T-helper 2 cell treated with Interferon-gamma antibody and Interleukin-4, amounts not matched to agents 5 μg/mL and 100 μg/mL, for 36 hours (primary cell): ENCODE data around the gene SH2D3C.

ENCODE experiments used
- DNase-seq: peaks from one replicate; pipeline ENCODE4 v3.0.0; 2021; ENCODE audit warnings: low spot score
- H3K27ac Mint-ChIP-seq: one replicate; pipeline ENCODE4 v1.8.0; 2021; ENCODE audit warnings: mild to moderate bottlenecking, mixed read lengths
- H3K27me3 Mint-ChIP-seq: one replicate; pipeline ENCODE4 v1.8.0; 2021; ENCODE audit warnings: low read depth, mixed read lengths
- H3K36me3 Mint-ChIP-seq: one replicate; pipeline ENCODE4 v1.8.0; 2021; ENCODE audit warnings: low read depth, mixed read lengths
- H3K4me1 Mint-ChIP-seq: one replicate; pipeline ENCODE4 v1.8.0; 2021; ENCODE audit warnings: low read depth, mixed read lengths
- H3K4me3 Mint-ChIP-seq: one replicate; pipeline ENCODE4 v1.8.0; 2022; ENCODE audit warnings: mild to moderate bottlenecking, moderate library complexity, mixed read lengths
- H3K9me3 Mint-ChIP-seq: one replicate; pipeline ENCODE4 v1.8.0; 2021; ENCODE audit warnings: mixed read lengths

SH2D3C gene, protein sequence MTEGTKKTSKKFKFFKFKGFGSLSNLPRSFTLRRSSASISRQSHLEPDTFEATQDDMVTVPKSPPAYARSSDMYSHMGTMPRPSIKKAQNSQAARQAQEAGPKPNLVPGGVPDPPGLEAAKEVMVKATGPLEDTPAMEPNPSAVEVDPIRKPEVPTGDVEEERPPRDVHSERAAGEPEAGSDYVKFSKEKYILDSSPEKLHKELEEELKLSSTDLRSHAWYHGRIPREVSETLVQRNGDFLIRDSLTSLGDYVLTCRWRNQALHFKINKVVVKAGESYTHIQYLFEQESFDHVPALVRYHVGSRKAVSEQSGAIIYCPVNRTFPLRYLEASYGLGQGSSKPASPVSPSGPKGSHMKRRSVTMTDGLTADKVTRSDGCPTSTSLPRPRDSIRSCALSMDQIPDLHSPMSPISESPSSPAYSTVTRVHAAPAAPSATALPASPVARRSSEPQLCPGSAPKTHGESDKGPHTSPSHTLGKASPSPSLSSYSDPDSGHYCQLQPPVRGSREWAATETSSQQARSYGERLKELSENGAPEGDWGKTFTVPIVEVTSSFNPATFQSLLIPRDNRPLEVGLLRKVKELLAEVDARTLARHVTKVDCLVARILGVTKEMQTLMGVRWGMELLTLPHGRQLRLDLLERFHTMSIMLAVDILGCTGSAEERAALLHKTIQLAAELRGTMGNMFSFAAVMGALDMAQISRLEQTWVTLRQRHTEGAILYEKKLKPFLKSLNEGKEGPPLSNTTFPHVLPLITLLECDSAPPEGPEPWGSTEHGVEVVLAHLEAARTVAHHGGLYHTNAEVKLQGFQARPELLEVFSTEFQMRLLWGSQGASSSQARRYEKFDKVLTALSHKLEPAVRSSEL

DNA sequence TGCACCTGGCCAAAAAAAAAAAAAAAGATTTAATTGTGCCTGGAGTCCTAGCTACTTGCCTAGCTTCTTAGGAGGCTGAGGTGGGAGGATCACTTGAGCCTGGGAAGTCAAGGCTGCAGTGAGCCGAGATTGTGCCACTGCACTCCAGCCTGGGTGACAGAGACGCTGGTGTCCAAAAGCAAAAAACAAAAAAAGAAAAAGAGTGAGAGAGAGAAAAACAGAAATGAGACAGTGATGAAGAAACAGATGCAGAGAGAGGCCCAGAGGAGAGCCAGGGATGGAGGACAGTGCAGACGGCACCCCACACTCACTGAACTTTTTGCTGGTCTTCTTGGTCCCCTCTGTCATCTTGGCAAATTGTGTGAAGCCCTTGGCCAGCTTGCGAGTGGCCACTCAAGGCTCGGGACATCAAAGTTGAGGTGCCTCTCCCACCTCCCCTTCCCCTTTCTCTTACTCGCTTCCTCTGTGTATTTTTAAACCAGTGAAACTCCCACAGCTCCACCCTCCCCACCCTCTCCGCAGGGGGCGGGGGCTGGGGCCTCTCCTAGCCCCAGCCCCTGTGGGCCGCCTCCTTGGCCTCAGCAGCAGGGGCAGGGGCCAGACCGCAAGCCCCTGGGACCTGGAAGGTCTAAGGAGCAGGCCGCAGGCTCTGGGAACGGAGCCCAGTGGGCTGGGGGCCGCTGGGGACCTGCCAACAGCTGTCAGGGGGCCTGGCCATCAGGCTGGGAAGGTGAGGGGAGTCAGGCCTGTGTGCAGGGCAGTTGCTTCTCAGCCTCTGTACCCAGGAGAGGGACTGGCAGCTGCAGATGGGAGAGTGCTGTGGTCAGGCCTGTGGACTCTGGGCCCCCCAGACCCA is at the start of gene SH2D3C:
Gene SH2D3C, minus strand, starts transcription at position 387 of the 856 bp plus-strand sequence. Its CDS starts 39 bp downstream, at position 348.
- H3K36me3 Mint-ChIP-seq, result peaks cover 29% of the 10 kb centered on the region
- DNase-seq, result no peak

DNA sequence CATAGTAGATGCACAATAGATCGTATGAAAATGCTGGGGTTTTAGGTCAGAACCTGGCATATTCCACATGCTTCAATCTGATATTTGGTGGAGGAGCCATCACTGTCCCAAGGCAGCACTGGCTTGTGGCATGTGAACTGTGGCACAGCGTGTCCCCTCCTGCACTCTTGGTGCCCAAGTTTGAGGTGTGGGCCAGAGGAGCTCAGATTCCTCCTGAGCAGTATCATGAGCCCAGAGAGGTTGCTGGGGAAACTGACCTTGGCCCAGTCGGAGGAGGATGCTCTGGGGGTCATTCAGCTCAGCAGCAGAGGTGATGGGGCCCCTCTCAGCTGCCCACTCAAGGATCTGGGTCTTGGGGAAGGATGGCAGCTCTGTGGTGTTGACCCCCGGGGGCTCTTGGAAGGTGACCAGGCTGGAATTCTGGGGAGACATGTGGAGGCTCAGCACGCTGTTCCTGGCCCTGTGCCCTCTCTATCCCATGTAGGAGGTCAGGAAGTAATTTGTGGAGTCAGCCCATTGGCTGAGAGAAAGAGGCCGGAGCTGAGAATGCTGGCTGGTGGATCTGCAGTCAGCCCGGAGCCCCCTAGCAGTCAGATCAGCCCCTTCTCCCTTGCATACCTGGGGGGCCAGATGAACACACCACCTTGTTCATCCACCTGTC is 47.9 kb upstream of the SH2D3C start:
- no peak for DNase-seq
- H3K36me3 Mint-ChIP-seq, result peaks cover 17% of the 10 kb centered on the region
- H3K4me3 Mint-ChIP-seq, result no peak overlapping the region
- no peaks in the 10 kb centered on the region for H3K4me1 Mint-ChIP-seq
- H3K27ac Mint-ChIP-seq, result no peak overlapping the region
- H3K9me3 Mint-ChIP-seq, result no peaks in the 10 kb centered on the region
- no peaks in the 10 kb centered on the region for H3K27me3 Mint-ChIP-seq

More for the DNA sequence above, at the start of gene SH2D3C:
- Mint-ChIP-seq H3K4me3 (peak within 1 kb of the TSS; percentile 98), H3K4me1 (peaks cover 41% of the 10 kb centered on the region), H3K27ac (peak within 1 kb of the TSS; percentile 97), H3K9me3 (no peaks in the 10 kb centered on the region), H3K27me3 (no peaks in the 10 kb centered on the region)

DNA sequence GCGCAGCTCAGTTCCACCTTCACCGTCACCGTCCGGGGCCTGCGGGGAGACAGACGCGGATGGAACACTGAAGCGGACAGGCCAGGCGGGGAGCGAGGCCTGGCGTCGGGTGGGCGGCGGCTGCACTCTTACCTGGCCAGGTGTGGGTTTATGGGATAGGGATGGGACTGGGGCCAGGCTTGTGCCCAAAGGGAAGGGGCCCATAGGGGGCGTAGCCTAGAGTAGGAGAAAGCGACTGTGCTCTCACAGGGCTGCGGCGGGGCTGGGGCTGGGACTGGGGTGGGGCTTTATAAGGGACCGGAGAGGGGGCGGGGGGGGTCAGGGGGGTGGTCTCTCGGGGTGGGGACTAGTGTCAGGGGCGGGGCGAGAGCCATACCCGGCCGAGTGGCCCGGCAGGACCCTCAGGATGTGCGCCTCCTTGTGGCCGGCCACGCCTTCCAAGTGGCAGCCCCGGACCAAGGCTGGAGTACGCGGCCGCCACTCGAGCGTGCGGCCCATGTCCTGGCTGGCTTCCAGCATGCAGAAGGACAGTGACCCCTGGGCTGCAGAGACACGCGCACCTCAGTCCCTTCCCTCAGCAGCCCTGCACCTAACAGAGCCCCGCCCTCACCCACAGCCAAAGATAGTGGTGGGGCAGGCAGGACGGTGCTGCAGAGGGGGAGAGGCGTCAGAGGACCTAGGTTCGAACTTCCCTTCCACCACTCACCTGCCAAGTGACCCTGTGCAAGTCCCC is 47.0 kb upstream of the SH2D3C start:
- Mint-ChIP-seq H3K27ac (no peak overlapping the region), H3K36me3 (peaks cover 17% of the 10 kb centered on the region), H3K4me3 (no peak overlapping the region), H3K27me3 (no peaks in the 10 kb centered on the region), H3K9me3 (no peaks in the 10 kb centered on the region), H3K4me1 (no peaks in the 10 kb centered on the region)
- DNase-seq, result no peak

DNA sequence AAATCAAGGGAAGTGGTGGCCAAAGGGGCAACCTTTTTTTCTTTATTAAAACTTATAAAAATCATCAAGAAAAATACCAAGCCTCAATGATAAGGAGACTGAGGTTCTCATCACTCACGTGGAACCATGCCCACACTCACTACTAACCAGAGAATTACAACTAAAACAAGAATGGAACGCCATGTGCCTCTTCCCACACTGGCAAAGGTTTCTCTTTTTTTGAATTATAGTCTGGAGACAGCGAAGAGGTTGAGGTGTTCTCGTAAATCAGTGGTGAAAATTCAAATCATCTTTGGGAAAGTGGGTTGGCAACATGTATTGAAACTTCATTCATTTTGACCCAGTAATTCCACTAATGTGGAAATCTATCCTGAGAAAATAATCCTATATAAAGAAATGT is 43.6 kb upstream of the SH2D3C start:
- Mint-ChIP-seq H3K9me3 (no peaks in the 10 kb centered on the region), H3K4me1 (no peaks in the 10 kb centered on the region), H3K27me3 (no peaks in the 10 kb centered on the region), H3K27ac (no peak overlapping the region), H3K36me3 (peaks cover 24% of the 10 kb centered on the region), H3K4me3 (no peak overlapping the region)
- no peak for DNase-seq

DNA sequence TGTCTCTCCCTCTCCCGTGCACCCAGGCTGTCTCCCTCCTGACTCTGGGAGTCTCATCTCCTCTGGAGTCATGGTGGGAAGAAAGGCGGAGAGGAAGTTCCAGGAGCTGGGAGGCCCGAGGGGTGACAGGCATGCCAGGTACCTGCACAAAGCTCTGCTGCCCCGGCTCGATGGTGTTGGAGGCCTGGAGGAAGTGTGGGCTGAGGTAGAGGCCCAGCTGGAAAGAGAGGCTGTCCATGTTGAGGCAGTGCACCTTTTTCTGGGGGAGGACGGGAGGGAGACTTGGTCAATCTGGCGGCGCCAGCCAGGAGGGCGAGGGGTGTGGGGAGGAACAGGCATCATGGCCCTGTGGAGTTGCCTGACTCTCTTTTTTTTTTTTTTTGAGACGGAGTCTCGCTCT is 40.1 kb upstream of the SH2D3C start:
- H3K4me1 Mint-ChIP-seq, result no peaks in the 10 kb centered on the region
- H3K27ac Mint-ChIP-seq, result no peak overlapping the region
- peaks cover 18% of the 10 kb centered on the region for H3K36me3 Mint-ChIP-seq
- no peak overlapping the region for H3K4me3 Mint-ChIP-seq
- no peak for DNase-seq
- no peaks in the 10 kb centered on the region for H3K27me3 Mint-ChIP-seq
- H3K9me3 Mint-ChIP-seq, result no peaks in the 10 kb centered on the region

DNA sequence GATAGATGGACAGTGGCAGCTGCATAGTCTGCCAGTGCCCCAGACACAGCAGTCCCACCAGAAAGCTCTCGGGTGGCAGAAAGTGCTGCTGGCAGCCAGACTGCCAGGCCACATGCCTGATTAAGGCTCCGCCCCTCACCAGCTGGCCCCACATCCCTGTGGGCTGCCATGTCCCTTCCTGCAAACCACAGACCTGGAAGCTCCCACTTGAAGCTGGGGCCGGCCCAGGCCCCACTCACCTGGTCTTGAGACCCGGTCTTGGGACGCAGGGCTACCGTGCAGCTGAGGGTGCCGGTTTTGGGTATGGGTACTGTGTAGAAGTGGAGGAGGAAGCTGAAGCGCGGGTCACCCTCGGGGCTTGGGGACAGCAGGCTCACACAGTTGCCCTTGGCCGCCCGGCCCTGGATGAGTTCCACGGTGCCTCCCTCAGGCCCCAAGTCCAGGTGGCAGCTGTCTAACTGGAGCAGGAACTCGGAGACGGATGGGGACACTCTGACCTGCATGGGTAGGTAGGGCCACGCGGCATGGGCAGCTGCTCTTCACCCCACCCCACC is 39.5 kb upstream of the SH2D3C start:
- no peaks in the 10 kb centered on the region for H3K9me3 Mint-ChIP-seq
- H3K4me1 Mint-ChIP-seq, result no peaks in the 10 kb centered on the region
- peaks cover 22% of the 10 kb centered on the region for H3K36me3 Mint-ChIP-seq
- no peaks in the 10 kb centered on the region for H3K27me3 Mint-ChIP-seq
- no peak overlapping the region for H3K4me3 Mint-ChIP-seq
- no peak overlapping the region for H3K27ac Mint-ChIP-seq
- DNase-seq, result no peak

DNA sequence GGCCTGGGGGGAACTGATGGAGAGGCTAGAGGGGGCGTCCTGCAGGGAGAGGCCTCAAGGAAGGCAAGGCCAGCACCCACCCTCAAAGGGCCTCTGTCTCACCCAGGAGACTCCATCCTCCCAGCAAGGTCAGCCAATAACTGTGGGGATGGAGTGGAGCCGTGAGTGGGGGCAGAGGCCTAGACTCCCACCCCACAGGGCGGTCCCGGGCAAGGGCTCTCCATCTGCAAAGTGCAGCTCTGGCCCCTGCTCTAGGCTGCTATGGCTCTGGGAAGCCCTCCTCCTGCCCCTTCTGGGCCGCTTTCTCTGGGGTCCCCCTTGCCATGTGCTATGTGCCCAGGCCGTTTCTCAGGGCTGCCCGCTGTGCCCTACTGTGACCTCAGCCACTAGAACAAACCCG is 38.3 kb upstream of the SH2D3C start:
- H3K27ac Mint-ChIP-seq, result peak overlapping the region; percentile 26
- DNase-seq, result no peak
- H3K9me3 Mint-ChIP-seq, result no peaks in the 10 kb centered on the region
- no peaks in the 10 kb centered on the region for H3K4me1 Mint-ChIP-seq
- no peaks in the 10 kb centered on the region for H3K27me3 Mint-ChIP-seq
- peaks cover 23% of the 10 kb centered on the region for H3K36me3 Mint-ChIP-seq
- H3K4me3 Mint-ChIP-seq, result no peak overlapping the region

DNA sequence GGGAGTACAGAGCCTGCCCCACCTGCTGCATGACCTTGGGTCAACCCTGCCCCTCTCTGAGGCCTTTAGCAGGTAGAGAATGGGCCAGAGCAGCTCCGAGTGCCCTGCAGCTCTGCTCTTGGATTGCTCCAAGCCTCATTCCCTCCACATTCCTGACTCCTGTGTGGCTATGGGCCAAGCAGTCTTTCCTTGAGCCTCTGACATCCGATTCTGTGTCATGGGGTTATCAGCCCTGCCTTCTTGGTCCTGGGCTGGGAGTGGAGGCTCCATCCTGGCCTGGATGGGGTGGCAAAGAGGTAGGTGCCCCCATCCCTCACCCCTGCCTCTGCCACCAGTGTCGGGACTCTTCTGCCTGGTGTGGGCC is 37.9 kb upstream of the SH2D3C start:
- no peak for DNase-seq
- H3K27ac Mint-ChIP-seq, result no peak overlapping the region
- no peaks in the 10 kb centered on the region for H3K4me1 Mint-ChIP-seq
- no peaks in the 10 kb centered on the region for H3K27me3 Mint-ChIP-seq
- peaks cover 23% of the 10 kb centered on the region for H3K36me3 Mint-ChIP-seq
- no peaks in the 10 kb centered on the region for H3K9me3 Mint-ChIP-seq
- no peak overlapping the region for H3K4me3 Mint-ChIP-seq

DNA sequence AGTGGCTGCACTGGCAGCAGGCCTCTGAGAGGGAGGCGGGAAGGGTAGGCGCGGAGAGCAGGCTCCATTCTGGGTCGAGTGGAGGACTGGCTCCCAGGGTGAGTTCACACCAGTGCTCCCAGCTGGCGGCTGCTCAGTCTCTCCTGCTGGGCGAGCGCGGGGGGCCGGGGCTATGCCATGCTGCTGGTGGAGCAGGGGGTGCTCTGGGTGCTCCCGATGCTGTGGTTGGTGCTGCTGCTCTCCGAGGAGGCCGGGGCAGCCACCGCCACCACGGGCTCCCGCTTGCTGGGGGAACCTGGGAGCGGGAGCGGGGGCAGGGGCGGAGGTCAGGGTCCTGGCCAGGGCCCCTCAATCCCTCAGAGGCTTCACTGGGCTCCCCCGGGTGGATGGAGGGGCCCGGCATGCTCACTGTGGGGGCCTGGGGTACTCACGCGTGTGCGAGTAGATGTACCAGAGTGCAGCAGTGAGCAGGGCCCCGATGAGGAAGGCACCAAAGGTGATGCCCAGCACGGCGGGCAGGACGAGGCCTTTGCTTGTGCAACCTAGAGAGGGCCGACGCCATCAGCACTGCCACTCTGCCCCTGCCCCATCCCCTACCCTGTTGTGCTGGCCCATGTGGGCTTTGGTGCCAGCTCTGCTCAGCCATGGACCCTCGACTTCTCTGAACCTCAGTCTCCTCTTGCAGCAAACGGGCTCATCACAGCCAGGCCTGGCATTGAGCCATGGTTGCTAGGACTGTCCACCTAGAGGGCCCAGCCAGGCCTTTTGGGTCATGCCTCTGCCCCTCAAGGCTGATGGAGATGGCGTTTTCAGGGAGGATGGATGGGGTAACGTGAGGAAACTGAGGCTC is 37.3 kb upstream of the SH2D3C start:
- no peak for DNase-seq
- no peaks in the 10 kb centered on the region for H3K9me3 Mint-ChIP-seq
- no peaks in the 10 kb centered on the region for H3K4me1 Mint-ChIP-seq
- H3K27me3 Mint-ChIP-seq, result no peaks in the 10 kb centered on the region
- H3K27ac Mint-ChIP-seq, result no peak overlapping the region
- peaks cover 24% of the 10 kb centered on the region for H3K36me3 Mint-ChIP-seq
- no peak overlapping the region for H3K4me3 Mint-ChIP-seq

DNA sequence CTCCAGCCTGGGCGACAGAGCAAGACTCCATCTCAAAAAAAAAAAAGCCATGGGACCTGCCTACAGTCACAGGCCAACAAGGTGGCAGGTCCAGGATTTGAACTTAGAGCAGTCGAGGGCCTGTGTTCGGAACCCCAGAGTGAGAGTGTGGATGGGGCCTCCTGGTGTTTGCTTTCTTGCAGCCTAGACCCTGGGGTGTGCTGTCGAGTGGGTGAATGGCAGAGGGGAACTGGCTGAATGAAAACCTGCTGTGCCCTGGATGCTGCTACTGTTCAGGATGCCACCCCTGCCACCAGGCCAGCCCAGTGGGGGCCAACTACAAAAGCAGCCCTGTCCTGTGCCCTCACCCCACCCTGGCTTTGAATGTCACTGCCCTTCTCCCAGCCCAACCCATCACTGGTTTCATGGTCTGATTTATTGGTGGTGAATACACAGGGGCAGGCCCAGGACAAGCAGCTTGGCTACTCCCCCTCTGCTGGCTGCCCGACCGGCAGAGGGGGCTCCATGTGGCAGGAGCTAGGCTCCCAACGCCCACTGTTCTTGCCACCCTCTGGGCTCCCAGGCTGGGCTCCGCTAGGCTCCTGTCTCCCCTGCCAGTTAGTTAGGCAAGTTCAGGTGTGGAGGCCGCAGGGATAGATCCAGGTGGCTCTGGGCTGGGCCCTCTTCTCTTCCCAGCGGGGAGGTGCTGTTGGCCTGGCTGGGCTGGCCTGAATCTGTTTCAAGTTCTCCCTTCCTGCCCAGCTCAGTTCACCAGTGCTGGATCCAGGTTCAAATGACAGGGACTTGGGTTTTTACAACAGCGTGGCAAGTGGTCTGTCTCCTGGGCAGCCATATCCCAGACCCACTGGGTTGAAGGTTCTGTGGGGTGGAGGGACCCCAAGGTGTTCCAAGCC is 36.4 kb upstream of the SH2D3C start:
- Mint-ChIP-seq H3K36me3 (peaks cover 30% of the 10 kb centered on the region), H3K27ac (no peak overlapping the region), H3K4me1 (no peaks in the 10 kb centered on the region), H3K4me3 (no peak overlapping the region), H3K27me3 (no peaks in the 10 kb centered on the region), H3K9me3 (no peaks in the 10 kb centered on the region)
- no peak for DNase-seq

DNA sequence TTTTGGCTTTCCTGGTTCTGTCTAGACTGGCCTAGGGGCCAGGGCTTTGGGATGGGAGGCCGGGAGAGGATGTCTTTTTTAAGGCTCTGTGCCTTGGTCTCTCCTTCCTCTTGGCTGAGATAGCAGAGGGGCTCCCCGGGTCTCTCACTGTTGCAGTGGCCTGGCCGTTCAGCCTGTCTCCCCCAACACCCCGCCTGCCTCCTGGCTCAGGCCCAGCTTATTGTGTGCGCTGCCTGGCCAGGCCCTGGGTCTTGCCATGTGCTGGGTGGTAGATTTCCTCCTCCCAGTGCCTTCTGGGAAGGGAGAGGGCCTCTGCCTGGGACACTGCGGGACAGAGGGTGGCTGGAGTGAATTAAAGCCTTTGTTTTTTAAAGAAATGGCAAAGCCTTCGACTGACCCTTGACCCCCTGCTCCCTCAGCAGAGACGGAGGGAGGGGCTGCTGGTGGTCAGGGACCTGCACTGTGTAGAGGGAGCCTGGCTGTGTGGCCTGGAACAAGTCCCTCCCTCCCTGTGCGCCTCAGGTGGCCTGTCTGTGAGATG is 35.3 kb upstream of the SH2D3C start:
- Mint-ChIP-seq H3K4me3 (no peak overlapping the region), H3K36me3 (peaks cover 35% of the 10 kb centered on the region), H3K27me3 (no peaks in the 10 kb centered on the region), H3K4me1 (no peaks in the 10 kb centered on the region), H3K27ac (no peak overlapping the region), H3K9me3 (no peaks in the 10 kb centered on the region)
- DNase-seq, result no peak
